CD4-positive, alpha-beta T cell treated with Interleukin-17A for 1 hour (primary cell): ENCODE data around the gene HNMT.
"Not testable (repeated sequence)": the region's sequence is repeated elsewhere in the genome, so short reads cannot be mapped to it uniquely, and the experiment has no call there.

ENCODE experiments used
- DNase-seq: peaks from one replicate; pipeline ENCODE4 v3.0.0-alpha.2; 2020

The HNMT gene

DNA sequence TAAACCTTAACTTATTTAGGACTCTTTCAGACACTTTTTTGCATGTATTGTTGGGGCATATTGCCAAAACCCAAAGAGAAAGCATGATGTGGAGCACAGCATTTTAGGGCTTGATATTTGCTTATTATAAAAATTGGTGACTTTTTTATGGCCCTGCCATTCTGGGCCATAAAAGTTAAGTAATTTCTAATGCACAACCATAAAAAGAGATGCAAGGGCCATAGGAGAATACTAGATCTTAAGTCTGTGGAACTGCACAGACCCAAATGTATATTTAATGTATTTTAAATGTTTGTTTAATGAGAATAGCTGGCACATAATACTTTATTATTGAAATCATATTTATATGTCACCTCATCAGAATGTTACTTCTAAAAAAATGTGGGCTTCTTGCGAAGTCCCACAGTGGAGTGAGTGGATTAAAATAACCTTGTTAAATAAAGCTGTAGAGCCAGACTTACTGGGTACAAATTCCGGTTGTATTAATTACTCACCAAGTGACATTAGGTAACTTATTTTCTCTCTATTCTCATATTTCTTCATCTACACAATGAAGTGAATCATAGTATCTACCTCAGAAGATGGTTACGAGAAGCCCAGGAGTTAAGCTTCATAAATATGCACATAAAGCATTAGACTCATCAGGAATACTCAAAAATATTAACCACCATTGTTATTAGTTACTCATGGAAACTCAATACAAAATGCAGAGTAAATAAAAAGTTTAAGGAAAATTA is 52.2 kb downstream of the HNMT start:
- no peak for DNase-seq

GRCh38 chr2:138017824-138018223 is 53.6 kb downstream of the HNMT start:
- no peak for DNase-seq

DNA sequence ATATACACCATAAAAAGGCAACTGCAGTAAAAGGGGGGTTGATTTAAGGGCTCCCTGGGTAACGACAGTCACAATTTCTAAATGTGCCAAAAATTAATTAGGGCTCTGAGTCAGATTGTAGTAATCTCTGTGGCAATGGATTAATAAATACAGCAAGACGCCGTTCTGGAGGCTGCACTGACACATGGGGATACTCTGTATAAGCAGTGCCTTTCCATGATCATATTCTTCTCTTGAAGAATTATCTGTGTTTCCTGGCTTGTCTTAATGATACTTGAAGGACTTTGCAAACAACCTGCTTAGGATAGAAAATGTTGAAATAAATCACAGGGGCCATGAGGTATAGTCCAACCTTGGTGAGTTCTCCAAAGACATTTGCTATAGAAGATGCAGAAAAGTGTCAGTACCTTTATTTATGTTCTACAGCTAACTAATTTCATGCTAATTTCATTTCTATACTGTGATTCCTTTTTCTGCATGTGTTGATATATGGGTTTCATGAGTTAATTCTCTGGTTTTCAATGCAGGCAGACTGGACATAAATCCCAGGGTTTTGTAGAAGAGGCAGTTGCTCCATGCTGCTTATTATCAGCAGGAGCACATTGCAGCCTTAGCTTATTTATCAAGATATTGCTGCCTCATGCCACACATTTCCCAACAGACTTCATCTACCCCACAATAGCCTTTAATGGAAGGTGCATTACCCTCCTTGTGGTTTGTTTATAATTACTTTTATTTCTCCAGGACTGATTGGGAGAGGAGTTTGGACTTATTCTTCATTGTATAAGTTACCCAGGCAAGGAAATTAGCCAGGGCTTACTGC is 54.8 kb downstream of the HNMT start:
- DNase-seq, result no peak

GRCh38 chr2:138020432-138020831 is 56.2 kb downstream of the HNMT start:
- DNase-seq, result no peak

GRCh38 chr2:138021154-138021553 is 56.9 kb downstream of the HNMT start:
- no peak for DNase-seq

DNA sequence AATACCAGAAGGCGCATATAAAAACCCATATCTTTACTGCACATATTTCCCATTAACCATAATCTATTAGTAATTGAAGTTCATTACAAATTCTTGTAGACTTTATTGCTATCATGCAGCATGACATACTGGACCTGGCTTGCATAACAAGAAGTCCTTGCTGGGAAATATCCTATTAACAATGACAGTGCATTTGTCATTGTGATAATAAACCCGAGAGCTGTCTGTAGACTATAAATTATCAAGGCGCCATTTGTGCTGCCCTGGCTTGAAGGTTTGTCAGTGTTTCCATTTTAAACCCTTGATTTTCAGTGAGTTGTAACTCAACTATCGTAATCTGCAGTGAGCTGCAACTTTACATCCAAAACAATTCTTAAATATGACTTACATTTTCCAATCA is 59.0 kb downstream of the HNMT start:
- DNase-seq, result no peak

- no peak for DNase-seq
Observed at GRCh38 chr2:138023976-138024375, 59.7 kb downstream of the HNMT start.

DNA sequence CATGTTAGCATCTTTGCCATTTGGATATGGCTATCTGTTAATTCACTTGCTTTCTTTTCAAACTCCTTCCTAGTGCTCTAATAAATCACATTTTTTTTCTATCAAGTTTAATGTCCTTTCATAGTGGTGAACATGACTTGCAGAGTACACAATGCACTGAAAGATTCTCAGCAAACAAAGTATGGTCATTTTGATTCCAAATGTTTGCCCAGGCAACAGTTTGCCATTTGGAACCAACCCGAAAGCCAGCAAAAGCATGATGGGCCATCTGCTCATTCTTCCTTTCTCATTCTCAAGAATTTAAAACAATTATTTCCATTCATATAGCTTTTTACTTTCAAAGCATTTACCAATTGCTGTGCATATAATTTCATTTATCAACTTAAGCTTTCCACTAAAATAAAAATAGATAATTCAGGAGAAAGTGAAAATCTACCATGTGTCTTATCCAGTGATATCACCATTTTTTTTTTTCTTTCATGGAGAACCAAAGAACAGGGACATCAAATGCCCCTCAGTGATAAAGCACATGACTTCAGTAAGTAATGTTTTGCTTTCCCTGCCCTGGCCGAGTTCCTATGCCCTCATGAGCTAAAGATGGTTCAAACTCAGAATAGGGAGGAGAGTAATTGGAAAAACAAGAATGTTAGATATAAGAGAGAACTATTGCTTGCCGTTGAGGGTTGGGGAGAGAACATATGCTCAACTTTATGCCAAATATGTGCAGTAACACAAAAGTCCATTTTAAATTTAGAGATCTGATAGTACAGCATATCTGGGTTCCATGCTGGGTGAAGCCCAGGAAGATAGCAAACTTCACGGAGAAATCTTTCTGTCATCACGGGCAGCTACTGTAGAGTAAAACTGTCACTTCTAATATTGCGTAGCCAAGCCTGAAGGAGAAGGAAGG is 62.1 kb downstream of the HNMT start:
- DNase-seq, result no peak

DNA sequence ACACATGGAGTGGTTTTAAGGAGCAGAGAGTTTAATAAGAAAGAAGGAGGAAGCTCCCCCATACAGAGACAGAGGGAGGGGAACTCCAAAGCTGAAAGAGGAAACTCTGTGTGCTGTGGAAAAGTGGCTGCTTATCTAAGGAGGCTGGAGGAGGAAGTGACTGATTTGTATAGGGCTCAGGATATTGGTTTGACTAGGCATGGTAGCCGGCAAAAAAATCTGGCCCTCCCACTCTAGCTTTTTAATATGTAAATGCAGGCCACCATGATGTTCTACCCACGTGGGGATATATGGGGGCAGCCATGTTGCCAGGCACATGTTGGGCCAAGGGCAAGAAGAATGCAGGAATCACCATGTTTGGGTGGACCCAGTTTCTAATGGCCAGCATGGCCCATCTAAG is 64.3 kb downstream of the HNMT start:
- DNase-seq, result peak; percentile 13

- no peak for DNase-seq
Observed at GRCh38 chr2:138029276-138029675, 65.0 kb downstream of the HNMT start.

DNA sequence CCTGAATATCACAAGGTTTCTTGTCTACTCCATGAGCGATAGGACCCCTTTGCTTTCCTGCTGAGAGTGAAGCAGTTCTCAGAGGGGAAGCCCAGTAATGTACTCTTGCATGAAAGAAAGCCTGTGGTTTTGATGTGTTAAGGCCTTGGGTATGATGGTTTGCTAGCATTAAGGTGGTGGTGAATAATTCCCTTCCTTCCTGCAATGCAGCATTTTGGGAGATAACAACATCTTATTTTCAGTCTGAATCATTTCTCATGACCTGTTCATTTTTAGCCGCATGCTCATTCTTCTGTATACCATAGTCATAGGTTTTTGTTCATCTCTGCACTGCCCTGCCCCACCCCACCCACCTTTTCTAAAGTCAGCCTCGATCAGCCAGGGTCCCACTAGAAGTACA is 66.2 kb downstream of the HNMT start:
- DNase-seq, result no peak

GRCh38 chr2:138032334-138032733 is 68.1 kb downstream of the HNMT start:
- no peak for DNase-seq

- no peak for DNase-seq
Observed at GRCh38 chr2:138034536-138034935, 70.3 kb downstream of the HNMT start.

GRCh38 chr2:138035608-138036217 is 71.4 kb downstream of the HNMT start:
- no peak for DNase-seq

DNA sequence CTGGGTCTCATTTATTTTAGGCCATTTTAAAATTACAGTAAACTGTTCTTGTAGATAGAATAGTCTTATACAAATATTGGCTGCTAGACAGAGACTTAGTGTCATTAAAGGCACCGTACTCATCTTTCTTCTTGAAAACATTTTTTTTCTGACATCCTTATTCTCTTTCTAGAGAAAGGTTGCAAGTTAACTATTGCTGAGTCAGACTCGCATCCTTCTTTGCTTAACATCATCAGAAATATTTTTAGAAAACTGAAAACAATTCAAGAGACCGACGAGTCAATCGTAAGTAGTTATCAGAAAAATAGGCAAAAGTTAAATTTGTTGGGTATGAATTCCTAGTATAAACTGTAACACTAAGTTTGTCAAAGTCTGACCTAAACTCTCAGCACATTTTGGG is 72.2 kb downstream of the HNMT start:
- DNase-seq, result no peak

DNA sequence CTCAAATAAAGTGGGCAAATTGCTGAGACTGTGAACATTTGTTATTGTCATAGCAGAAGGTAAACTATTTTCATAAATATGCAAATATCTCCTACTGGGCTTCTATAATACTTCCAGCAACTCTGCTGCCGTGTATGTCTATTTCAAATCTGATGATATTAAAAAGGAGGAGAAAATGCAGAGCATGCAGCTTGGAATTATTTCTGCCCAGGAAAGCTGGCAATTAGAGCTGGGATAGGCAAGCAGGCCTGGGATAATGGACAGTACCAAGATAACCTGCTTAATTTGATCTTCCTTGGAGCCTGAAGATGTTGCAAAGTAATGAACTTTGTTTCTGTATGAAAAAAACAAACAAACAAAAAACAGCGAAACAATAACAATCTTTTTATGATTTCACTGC is 72.8 kb downstream of the HNMT start:
- no peak for DNase-seq

GRCh38 chr2:138040616-138041015 is 76.3 kb downstream of the HNMT start:
- no peak for DNase-seq

- no peak for DNase-seq
Observed at GRCh38 chr2:138042311-138042710, 78.0 kb downstream of the HNMT start.

- not testable (repeated sequence) for DNase-seq
Observed at GRCh38 chr2:138043588-138043987, 79.3 kb downstream of the HNMT start.

- no peak for DNase-seq
Observed at GRCh38 chr2:138058427-138058826, 94.2 kb downstream of the HNMT start.

- DNase-seq, result no peak
Observed at GRCh38 chr2:138059487-138060300, 95.4 kb downstream of the HNMT start.

DNA sequence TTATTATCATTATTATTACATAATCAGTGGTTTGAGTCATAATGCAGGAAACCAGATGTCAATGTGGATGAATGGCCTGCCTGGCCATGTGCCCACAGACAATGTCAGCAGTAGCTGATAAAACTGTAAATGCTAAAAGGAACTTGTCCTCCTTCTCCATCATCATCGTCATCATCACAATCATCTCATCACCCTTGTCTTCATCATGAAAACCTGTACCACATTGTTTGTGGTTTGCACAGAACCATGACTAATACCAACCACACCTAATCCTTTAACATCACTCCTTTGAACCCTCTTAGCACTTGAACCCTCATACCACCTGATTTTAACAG is 96.0 kb downstream of the HNMT start:
- no peak for DNase-seq
